ENCODE data around the gene OGFOD2.
"Not testable (repeated sequence)": the region's sequence is repeated elsewhere in the genome, so short reads cannot be mapped to it uniquely, and the experiment has no call there.

OGFOD2 gene

GRCh38 chr12:123006977-123007376 lies 31.9 kb downstream of the OGFOD2 start:
- no peak for DNase-seq

- no peak for DNase-seq
Observed at GRCh38 chr12:123010110-123010509, 35.1 kb downstream of the OGFOD2 start.

GRCh38 chr12:123010681-123011080 lies 35.6 kb downstream of the OGFOD2 start:
- DNase-seq, result no peak

- no peak for DNase-seq
Observed at GRCh38 chr12:123011701-123012100, 36.7 kb downstream of the OGFOD2 start.

- no peak for DNase-seq
Observed at GRCh38 chr12:123013185-123014095, 38.4 kb downstream of the OGFOD2 start.

- not testable (repeated sequence) for DNase-seq
Observed at GRCh38 chr12:123014473-123014872, 39.4 kb downstream of the OGFOD2 start.

GRCh38 chr12:123017753-123018152 lies 42.7 kb downstream of the OGFOD2 start:
- DNase-seq, result no peak

- no peak for DNase-seq
Observed at GRCh38 chr12:123019841-123020138, 44.7 kb downstream of the OGFOD2 start.

GRCh38 chr12:123021688-123022604 lies 46.9 kb downstream of the OGFOD2 start:
- no peak for DNase-seq

- DNase-seq, result no peak
Observed at GRCh38 chr12:123022846-123023245, 47.8 kb downstream of the OGFOD2 start.

GRCh38 chr12:123024819-123025391 lies 49.9 kb downstream of the OGFOD2 start:
- DNase-seq, result no peak

GRCh38 chr12:123026094-123026853 lies 51.2 kb downstream of the OGFOD2 start:
- no peak for DNase-seq

GRCh38 chr12:123027726-123028445 lies 52.8 kb downstream of the OGFOD2 start:
- no peak for DNase-seq

GRCh38 chr12:123028475-123028874 lies 53.4 kb downstream of the OGFOD2 start:
- DNase-seq, result no peak

GRCh38 chr12:123029550-123029949 lies 54.5 kb downstream of the OGFOD2 start:
- no peak for DNase-seq
